ENCODE measurements around the gene RIOK1.

DNA sequence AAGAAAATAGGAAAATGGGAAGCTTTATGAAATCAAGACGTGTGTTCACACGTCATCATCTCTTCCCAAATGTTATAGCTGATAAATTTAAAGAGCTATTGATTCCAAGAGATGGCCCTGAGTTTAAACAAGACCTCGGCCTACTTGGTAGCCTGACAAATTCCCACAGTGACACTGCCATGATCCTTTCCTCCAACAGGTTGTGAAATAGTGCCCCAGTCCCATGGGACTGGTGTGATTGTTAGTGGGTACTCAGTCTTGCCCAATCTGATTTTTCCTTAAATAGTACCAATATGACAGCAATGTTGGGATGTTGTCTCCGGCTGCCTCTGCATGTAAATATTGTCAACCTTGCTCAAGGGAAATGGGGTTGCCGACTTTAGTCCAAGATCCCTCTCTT, 34.5 kb downstream of the RIOK1 start:
- TF ChIP-seq, protein P1, sequence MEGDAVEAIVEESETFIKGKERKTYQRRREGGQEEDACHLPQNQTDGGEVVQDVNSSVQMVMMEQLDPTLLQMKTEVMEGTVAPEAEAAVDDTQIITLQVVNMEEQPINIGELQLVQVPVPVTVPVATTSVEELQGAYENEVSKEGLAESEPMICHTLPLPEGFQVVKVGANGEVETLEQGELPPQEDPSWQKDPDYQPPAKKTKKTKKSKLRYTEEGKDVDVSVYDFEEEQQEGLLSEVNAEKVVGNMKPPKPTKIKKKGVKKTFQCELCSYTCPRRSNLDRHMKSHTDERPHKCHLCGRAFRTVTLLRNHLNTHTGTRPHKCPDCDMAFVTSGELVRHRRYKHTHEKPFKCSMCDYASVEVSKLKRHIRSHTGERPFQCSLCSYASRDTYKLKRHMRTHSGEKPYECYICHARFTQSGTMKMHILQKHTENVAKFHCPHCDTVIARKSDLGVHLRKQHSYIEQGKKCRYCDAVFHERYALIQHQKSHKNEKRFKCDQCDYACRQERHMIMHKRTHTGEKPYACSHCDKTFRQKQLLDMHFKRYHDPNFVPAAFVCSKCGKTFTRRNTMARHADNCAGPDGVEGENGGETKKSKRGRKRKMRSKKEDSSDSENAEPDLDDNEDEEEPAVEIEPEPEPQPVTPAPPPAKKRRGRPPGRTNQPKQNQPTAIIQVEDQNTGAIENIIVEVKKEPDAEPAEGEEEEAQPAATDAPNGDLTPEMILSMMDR (IDR thresholded peaks at IDR 0.05 in 4 of 5, conservative IDR thresholded peaks at IDR 0.05 in 1 of 5) = no peak
- TF ChIP-seq POLR2A (IDR thresholded peaks at IDR 0.05) = no peak
